Fibroblast of pulmonary artery (primary cell): ENCODE measurements around the gene APPBP2.
"Not testable (repeated sequence)": the region's sequence is repeated elsewhere in the genome, so short reads cannot be mapped to it uniquely, and the experiment has no call there.

Experiments
- DNase-seq: peaks from one replicate; pipeline ENCODE4 v3.0.0-alpha.2; 2010; ENCODE audit warnings: low read depth
- H3K4me3 ChIP-seq: replicated peaks from 2 replicates; pipeline ENCODE4 v1.5.1; 2011; ENCODE audit warnings: low read depth, mild to moderate bottlenecking, control low read depth, low read length, moderate library complexity
- CTCF ChIP-seq: IDR thresholded peaks from 2 replicates; pipeline ENCODE4 v1.5.1; 2011; ENCODE audit warnings: mild to moderate bottlenecking, control low read depth, low read length, inconsistent platforms; ENCODE audit errors: missing control alignments

APPBP2 gene

GRCh38 chr17:60559995-60560859, 34.2 kb upstream of the APPBP2 start:
- H3K4me3 ChIP-seq: no peak overlapping the region
- no peak for DNase-seq
- no peak for TF ChIP-seq CTCF

DNA sequence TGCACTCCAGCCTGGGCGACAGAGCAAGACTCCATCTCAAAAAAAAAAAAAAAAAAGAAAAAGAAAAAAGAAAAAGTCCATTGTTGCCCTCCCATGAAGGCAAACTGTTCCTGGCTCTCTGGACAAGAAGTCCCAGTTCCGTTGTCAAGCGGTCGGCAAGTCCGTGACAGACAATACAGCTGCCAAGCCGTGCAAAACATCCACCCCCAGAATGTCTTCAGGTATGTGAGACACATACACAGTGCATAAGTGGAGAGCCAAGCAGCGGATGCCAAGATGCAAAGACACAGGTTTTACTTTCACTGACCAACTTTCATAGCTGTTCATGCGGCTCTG, 33.6 kb upstream of the APPBP2 start:
- no peak for TF ChIP-seq CTCF
- DNase-seq: no peak
- H3K4me3 ChIP-seq: no peak overlapping the region

- no peak for TF ChIP-seq CTCF
- DNase-seq: no peak
- no peak overlapping the region for H3K4me3 ChIP-seq
Observed at GRCh38 chr17:60557805-60558204, 31.8 kb upstream of the APPBP2 start.

- TF ChIP-seq CTCF: no peak
- H3K4me3 ChIP-seq: no peak overlapping the region
- DNase-seq: no peak
Observed at GRCh38 chr17:60555786-60556185, 29.7 kb upstream of the APPBP2 start.

DNA sequence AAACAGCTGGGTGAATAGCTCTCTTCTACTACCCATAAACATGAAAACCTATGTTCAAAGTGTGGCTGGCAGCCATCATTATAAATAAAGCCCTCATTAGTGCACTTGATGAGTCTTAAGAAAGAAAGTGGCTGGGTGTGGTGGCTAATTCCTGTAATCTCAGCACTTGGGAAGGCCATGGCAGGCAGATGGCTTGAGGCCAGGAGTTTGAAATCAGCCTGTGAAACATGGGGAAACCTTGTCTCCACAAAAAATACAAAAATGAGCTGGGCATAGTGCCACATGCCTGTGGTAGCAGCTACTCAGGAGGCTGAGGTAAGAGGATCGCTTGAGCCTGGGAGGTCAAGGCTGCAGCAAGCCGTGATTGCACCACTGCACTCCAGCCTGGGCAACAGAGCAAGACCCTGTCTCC, 28.3 kb upstream of the APPBP2 start:
- no peak overlapping the region for H3K4me3 ChIP-seq
- no peak for TF ChIP-seq CTCF
- peak; percentile 97 for DNase-seq

DNA sequence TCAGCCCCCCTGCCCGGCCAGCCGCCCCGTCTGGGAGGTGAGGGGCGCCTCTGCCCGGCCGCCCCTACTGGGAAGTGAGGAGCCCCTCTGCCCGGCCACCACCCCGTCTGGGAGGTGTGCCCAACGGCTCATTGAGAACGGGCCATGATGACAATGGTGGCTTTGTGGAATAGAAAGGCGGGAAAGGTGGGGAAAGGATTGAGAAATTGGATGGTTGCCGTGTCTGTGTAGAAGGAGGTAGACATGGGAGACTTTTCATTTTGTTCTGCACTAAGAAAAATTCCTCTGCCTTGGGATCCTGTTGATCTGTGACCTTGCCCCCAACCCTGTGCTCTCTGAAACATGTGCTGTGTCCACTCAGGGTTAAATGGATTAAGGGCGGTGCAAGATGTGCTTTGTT, 26.2 kb upstream of the APPBP2 start:
- H3K4me3 ChIP-seq, DNase-seq: not testable (repeated sequence)

- no peak for TF ChIP-seq CTCF
Observed at GRCh38 chr17:60548990-60549389, 22.9 kb upstream of the APPBP2 start.

More at GRCh38 chr17:60548990-60549389, 22.9 kb upstream of the APPBP2 start:
- H3K4me3 ChIP-seq: no peak overlapping the region
- DNase-seq: peak; percentile 57
